SW 1271 (cell line): ENCODE results near the gene RGCC.

Experiments
- DNase-seq, 2 experiments: peaks; one replicate each; lab custom pipeline; 2025; lab: John Stamatoyannopoulos, UW

Gene RGCC

GRCh38 chr13:41453620-41454019 is 3.7 kb upstream of the RGCC start:
- no peak for DNase-seq

- DNase-seq, result no peak
Observed at GRCh38 chr13:41454170-41454569, 3.2 kb upstream of the RGCC start.

- no peak for DNase-seq
Observed at GRCh38 chr13:41455725-41456419, 1.5 kb upstream of the RGCC start.

- no peak for DNase-seq
Observed at GRCh38 chr13:41457589-41458186, 338 bp downstream of the RGCC start.

- DNase-seq, result no peak
Observed at GRCh38 chr13:41458187-41458760, 924 bp downstream of the RGCC start.

GRCh38 chr13:41458761-41459431 is 1.5 kb downstream of the RGCC start:
- peak in 1 of 2 experiments; percentile 3 for DNase-seq

GRCh38 chr13:41459432-41460073 is 2.2 kb downstream of the RGCC start:
- DNase-seq, result no peak

GRCh38 chr13:41460074-41460465 is 2.7 kb downstream of the RGCC start:
- no peak for DNase-seq

GRCh38 chr13:41460930-41461329 is 3.6 kb downstream of the RGCC start:
- no peak for DNase-seq

GRCh38 chr13:41461527-41462139 is 4.3 kb downstream of the RGCC start:
- no peak for DNase-seq

- no peak for DNase-seq
Observed at GRCh38 chr13:41462427-41462826, 5.1 kb downstream of the RGCC start.

GRCh38 chr13:41463838-41464602 is 6.7 kb downstream of the RGCC start:
- DNase-seq, result no peak

- peak in 1 of 2 experiments; percentile 7 for DNase-seq
Observed at GRCh38 chr13:41465241-41465847, 8.0 kb downstream of the RGCC start.

GRCh38 chr13:41465898-41466320 is 8.6 kb downstream of the RGCC start:
- no peak for DNase-seq

GRCh38 chr13:41467425-41467945 is 10.1 kb downstream of the RGCC start:
- no peak for DNase-seq

GRCh38 chr13:41468631-41469030 is 11.3 kb downstream of the RGCC start:
- no peak for DNase-seq

- DNase-seq, result no peak
Observed at GRCh38 chr13:41470196-41470595, 12.8 kb downstream of the RGCC start.

- DNase-seq, result no peak
Observed at GRCh38 chr13:41471785-41472184, 14.4 kb downstream of the RGCC start.

- no peak for DNase-seq
Observed at GRCh38 chr13:41487222-41487621, 29.9 kb downstream of the RGCC start.

- no peak for DNase-seq
Observed at GRCh38 chr13:41488124-41488523, 30.8 kb downstream of the RGCC start.
